HFFc6 (cell line): ENCODE data around the gene MTRR. TPM values are rescaled to one million over a fixed set of nuclear protein-coding genes. Genes with fewer than 3 reads are reported as not detected.

Source experiments
- DNase-seq: peaks from one replicate; pipeline ENCODE4 v3.0.0-alpha.2; 2018
- H3K27ac Mint-ChIP-seq: 2 replicates; pipeline ENCODE4 v1.8.0; 2020; ENCODE audit warnings: mild to moderate bottlenecking, mixed read lengths
- H3K27me3 Mint-ChIP-seq: 2 replicates; pipeline ENCODE4 v1.8.0; 2021; ENCODE audit warnings: mild to moderate bottlenecking, moderate library complexity, mixed read lengths; ENCODE audit not compliant: insufficient read depth
- H3K36me3 Mint-ChIP-seq: 2 replicates; pipeline ENCODE4 v1.8.0; 2021; ENCODE audit warnings: low read depth, mixed read lengths
- H3K4me1 Mint-ChIP-seq: 2 replicates; pipeline ENCODE4 v1.8.0; 2020; ENCODE audit warnings: low read depth, mixed read lengths
- H3K4me3 Mint-ChIP-seq: 2 replicates; pipeline ENCODE4 v1.8.0; 2020; ENCODE audit warnings: mild to moderate bottlenecking, moderate library complexity, mixed read lengths
- H3K9me3 Mint-ChIP-seq: 2 replicates; pipeline ENCODE4 v1.8.0; 2020; ENCODE audit warnings: mild to moderate bottlenecking, mixed read lengths
- CTCF ChIP-seq: fragments of 200-600 bp; sonication (generic); IDR thresholded peaks from 2 replicates; pipeline ENCODE4 v1.5.0; 2021; ENCODE audit warnings: antibody characterized with exemption, mild to moderate bottlenecking
- total RNA-seq, 6 experiments: library from RNA; stranded (reverse); fragmentation: NEBNext Ultra II Directional; extraction: Animal tissue kit (Norgen Biotek cat#: 25700); gene quantifications; 2 replicates in 1 of 6; 3 replicates in 5 of 6; pipeline ENCODE4 v1.2.3, GENCODE V29; 2021

Gene MTRR
- total RNA-seq, 6 experiments from 2014 or later: 33.8 to 44.1 (median 37.0) TPM

GRCh38 chr5:7916171-7916804 is 47.3 kb downstream of the MTRR start:
- Mint-ChIP-seq H3K4me3 (no peak overlapping the region), H3K27ac (no peak overlapping the region), H3K27me3 (no peaks in the 10 kb centered on the region; the same call in 1 of the 2 replicates), H3K9me3 (peaks cover 15% of the 10 kb centered on the region), H3K36me3 (peaks cover 15% of the 10 kb centered on the region), H3K4me1 (peaks cover 14% of the 10 kb centered on the region)
- DNase-seq: peak; percentile 4
- 0 out of 2 replicates have a peak, but pooled peaks have one; percentile 9 for TF ChIP-seq CTCF

GRCh38 chr5:7917130-7918123 is 48.5 kb downstream of the MTRR start:
- TF ChIP-seq CTCF: no peak
- H3K4me3 Mint-ChIP-seq: no peak overlapping the region
- peaks cover 14% of the 10 kb centered on the region for H3K4me1 Mint-ChIP-seq
- no peak overlapping the region for H3K27ac Mint-ChIP-seq
- DNase-seq: no peak
- peaks cover 9% of the 10 kb centered on the region for H3K9me3 Mint-ChIP-seq
- no peaks in the 10 kb centered on the region; the same call in 1 of the 2 replicates for H3K27me3 Mint-ChIP-seq
- H3K36me3 Mint-ChIP-seq: peaks cover 8% of the 10 kb centered on the region

DNA sequence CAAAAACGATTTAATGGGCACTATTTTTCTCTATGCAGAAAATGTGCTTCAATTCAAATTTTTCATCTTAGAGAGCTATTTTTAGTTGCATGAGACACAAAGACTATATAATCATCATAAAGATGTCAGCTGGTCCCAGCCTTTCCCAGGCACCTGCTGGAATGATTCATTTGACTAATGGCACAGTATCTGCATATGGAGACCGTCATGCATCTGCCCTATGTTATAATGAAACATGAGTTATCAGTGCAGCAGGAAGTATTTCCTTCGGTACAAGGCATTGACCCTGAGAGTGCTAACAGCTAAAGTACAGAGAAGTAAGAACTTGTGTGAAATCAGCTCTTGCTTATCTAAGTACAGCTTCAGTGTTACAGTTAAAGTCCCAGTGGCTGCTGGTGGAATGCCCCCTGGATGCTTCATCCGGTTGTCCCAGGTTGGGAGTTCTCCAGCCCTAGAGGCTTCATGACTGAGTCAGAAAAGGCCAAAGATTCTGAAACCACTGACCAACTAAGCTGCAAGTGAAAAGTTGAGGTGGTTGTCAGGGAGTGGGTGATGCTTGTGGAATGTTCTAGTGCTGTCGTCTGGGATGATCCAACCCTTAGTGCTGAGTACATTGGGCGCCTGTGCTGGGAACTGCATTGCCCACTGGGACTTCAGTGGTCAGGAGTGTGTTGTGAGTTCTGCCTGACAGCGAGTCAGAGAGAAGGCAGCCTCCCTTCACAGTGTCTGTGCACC is 57.2 kb downstream of the MTRR start:
- Mint-ChIP-seq H3K9me3 (no peaks in the 10 kb centered on the region), H3K36me3 (no peaks in the 10 kb centered on the region), H3K4me1 (peaks cover 27% of the 10 kb centered on the region), H3K27ac (peak overlapping the region; percentile 99), H3K4me3 (peak overlapping the region; percentile 70), H3K27me3 (peaks cover 3% of the 10 kb centered on the region; the same call in 1 of the 2 replicates)
- no peak; the same call in 1 of the 2 replicates for TF ChIP-seq CTCF
- peak; percentile 99 for DNase-seq

- Mint-ChIP-seq H3K36me3 (no peaks in the 10 kb centered on the region), H3K27me3 (peaks cover 3% of the 10 kb centered on the region), H3K9me3 (no peaks in the 10 kb centered on the region), H3K4me1 (peaks cover 27% of the 10 kb centered on the region), H3K27ac (peak overlapping the region; percentile 99), H3K4me3 (peak overlapping the region; percentile 70)
- no peak for TF ChIP-seq CTCF
- DNase-seq: no peak
These were observed 57.8 kb downstream of the MTRR start for GRCh38 chr5:7926720-7927119.
